ENCODE results near the gene HIF1A. TPM values are rescaled to one million over a fixed set of nuclear protein-coding genes. Genes with fewer than 3 reads are reported as not detected.

Gene HIF1A
- total RNA-seq, 1 donor from 2014 or later: 179 TPM

- TF ChIP-seq CTCF (IDR thresholded peaks at IDR 0.05): no peak
These were observed 60.8 kb downstream of the HIF1A start for GRCh38 chr14:61756135-61756534.

GRCh38 chr14:61759878-61760277 lies 64.6 kb downstream of the HIF1A start:
- ATAC-seq (ENCODE audit: low read depth): no peak
- POLR2A ChIA-PET: no interaction called here
- intact Hi-C loops (cut with micrococcal nuclease): loop anchor here (10.0 kb wide), 1 partner anchor 435 kb away; the partner anchor contains the start of gene PRKCH
- no peaks in the 10 kb centered on the region for H3K27me3 Mint-ChIP-seq
- H3K36me3 Mint-ChIP-seq (ENCODE audit: low read depth): peaks cover 10% of the 10 kb centered on the region
- CTCF ChIA-PET: no interaction called here
- no peak for TF ChIP-seq CTCF (IDR thresholded peaks at IDR 0.05)
- H3K4me3 Mint-ChIP-seq: no peak overlapping the region
- DNase-seq: no peak
- H3K9me3 Mint-ChIP-seq: no peaks in the 10 kb centered on the region
- H3K4me1 Mint-ChIP-seq: peaks cover 25% of the 10 kb centered on the region
- H3K27ac Mint-ChIP-seq: no peak overlapping the region

More at GRCh38 chr14:61756135-61756534, 60.8 kb downstream of the HIF1A start:
- no peaks in the 10 kb centered on the region for H3K9me3 Mint-ChIP-seq
- no peaks in the 10 kb centered on the region for H3K27me3 Mint-ChIP-seq
- CTCF ChIA-PET: no interaction called here
- H3K36me3 Mint-ChIP-seq (ENCODE audit: low read depth): no peaks in the 10 kb centered on the region
- H3K4me3 Mint-ChIP-seq: no peak overlapping the region
- intact Hi-C loops (cut with micrococcal nuclease): loop anchor here (10.0 kb wide), 1 partner anchor 431 kb away; the partner anchor contains the start of gene PRKCH
- no peak overlapping the region for H3K27ac Mint-ChIP-seq
- DNase-seq: no peak
- peaks cover 21% of the 10 kb centered on the region for H3K4me1 Mint-ChIP-seq
- no peak for ATAC-seq (ENCODE audit: low read depth)
- POLR2A ChIA-PET: no interaction called here

GRCh38 chr14:61761557-61761956 lies 66.2 kb downstream of the HIF1A start:
- DNase-seq (no peak), ATAC-seq (ENCODE audit: low read depth) (no peak)
- CTCF ChIA-PET: interaction anchor here (1.1 to 1.6 kb wide), 5 partner anchors 10 to 365 kb away, joined by 3 to 10 read pairs (median 5); no protein-coding TSS in a partner anchor
- Mint-ChIP-seq H3K4me3 (peak overlapping the region; percentile 95), H3K27ac (peak overlapping the region; percentile 95), H3K36me3 (ENCODE audit: low read depth) (peaks cover 23% of the 10 kb centered on the region), H3K27me3 (no peaks in the 10 kb centered on the region), H3K4me1 (peaks cover 31% of the 10 kb centered on the region), H3K9me3 (no peaks in the 10 kb centered on the region)
- intact Hi-C loops (cut with micrococcal nuclease): no loop called here
- POLR2A ChIA-PET: interaction anchor here (0.6 to 2.7 kb wide), 25 partner anchors 11 to 1782 kb away, joined by 3 to 50 read pairs (median 4); partner anchors contain the start of genes HIF1A, PPM1A and PPP2R5E
- TF ChIP-seq CTCF (IDR thresholded peaks at IDR 0.05): no peak

- H3K27ac Mint-ChIP-seq: peak within 1 kb of the TSS; percentile 95
- peaks cover 27% of the 10 kb centered on the region for H3K36me3 Mint-ChIP-seq (ENCODE audit: low read depth)
- peak; percentile 98 for ATAC-seq (ENCODE audit: low read depth)
- peak; percentile 90 for DNase-seq
- H3K27me3 Mint-ChIP-seq: no peaks in the 10 kb centered on the region
- TF ChIP-seq CTCF (IDR thresholded peaks at IDR 0.05): no peak
- ChIA-PET POLR2A (interaction anchor here (0.6 to 2.7 kb wide), 24 partner anchors 10 to 1781 kb away, joined by 3 to 50 read pairs (median 4); partner anchors contain the start of genes HIF1A, PPM1A and PPP2R5E), CTCF (interaction anchor here (0.6 to 1.6 kb wide), 6 partner anchors 9 to 365 kb away, joined by 3 to 10 read pairs (median 4); no protein-coding TSS in a partner anchor)
- no peaks in the 10 kb centered on the region for H3K9me3 Mint-ChIP-seq
- H3K4me3 Mint-ChIP-seq: peak within 1 kb of the TSS; percentile 95
- H3K4me1 Mint-ChIP-seq: peaks cover 31% of the 10 kb centered on the region
- intact Hi-C loops (cut with micrococcal nuclease): loop anchor here (1.0 to 2.0 kb wide), 4 partner anchors 10 to 319 kb away; partner anchors contain the start of gene HIF1A
These were observed 66.9 kb downstream of the HIF1A start, which contains the start of gene SNAPC1 for GRCh38 chr14:61761959-61762786. Gene SNAPC1, plus strand, starts transcription at chr14:61762420. Its CDS starts 41 bp downstream, at chr14:61762461.
